Measurements from ENCODE around the gene INIP. TPM values are rescaled to one million over a fixed set of nuclear protein-coding genes. Genes with fewer than 3 reads are reported as not detected.
"Not testable (repeated sequence)": the region's sequence is repeated elsewhere in the genome, so short reads cannot be mapped to it uniquely, and the experiment has no call there.

The INIP gene
- total RNA-seq, 1 experiment from 2014 or later: 29.4 TPM

- DNase-seq (ENCODE audit: low read depth): no peak
Measured at GRCh38 chr9:112743216-112743836, 25.4 kb upstream of the INIP start.

- no peak for DNase-seq (ENCODE audit: low read depth)
Measured at GRCh38 chr9:112734892-112735291, 17.0 kb upstream of the INIP start.

GRCh38 chr9:112731971-112732370, 14.1 kb upstream of the INIP start:
- no peak for DNase-seq (ENCODE audit: low read depth)

DNA sequence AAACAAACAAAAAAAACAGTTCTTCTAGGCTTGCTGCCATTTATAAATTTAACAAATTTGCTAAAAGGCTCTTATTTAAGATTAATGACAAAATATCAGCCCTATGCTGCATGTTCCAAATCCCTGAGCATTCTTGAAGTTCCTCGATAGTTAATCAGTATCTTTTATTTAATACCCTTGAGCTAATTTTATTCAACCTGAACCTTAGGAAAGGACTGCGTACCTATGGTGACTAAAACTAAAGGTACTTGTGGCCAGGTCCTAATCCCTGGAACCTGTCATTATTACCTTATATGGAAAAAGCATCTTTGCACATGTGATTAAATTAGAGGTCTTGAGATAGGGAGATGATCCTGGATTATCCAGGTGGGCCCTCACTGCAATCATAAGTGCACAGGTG, 10.5 kb upstream of the INIP start:
- no peak for DNase-seq (ENCODE audit: low read depth)

DNA sequence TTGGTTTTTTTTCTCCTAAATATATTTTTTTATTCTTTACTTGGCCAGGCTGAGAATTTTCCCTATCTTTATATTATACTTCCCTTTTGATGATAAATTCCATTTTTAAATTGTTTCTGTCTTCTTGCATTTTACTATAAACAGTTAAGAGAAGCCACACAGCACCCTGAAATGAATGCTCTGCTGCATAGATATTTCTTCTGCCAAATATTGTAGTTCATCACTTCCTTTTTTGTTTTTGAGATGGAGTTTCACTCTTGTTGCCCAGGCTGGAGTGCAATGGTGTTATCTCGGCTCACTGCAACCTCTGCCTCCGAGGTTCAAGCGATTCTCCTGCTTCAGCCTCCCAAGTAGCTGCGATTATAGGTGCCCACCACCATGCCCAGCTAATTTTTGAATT, 8.5 kb upstream of the INIP start:
- no peak for DNase-seq (ENCODE audit: low read depth)

DNA sequence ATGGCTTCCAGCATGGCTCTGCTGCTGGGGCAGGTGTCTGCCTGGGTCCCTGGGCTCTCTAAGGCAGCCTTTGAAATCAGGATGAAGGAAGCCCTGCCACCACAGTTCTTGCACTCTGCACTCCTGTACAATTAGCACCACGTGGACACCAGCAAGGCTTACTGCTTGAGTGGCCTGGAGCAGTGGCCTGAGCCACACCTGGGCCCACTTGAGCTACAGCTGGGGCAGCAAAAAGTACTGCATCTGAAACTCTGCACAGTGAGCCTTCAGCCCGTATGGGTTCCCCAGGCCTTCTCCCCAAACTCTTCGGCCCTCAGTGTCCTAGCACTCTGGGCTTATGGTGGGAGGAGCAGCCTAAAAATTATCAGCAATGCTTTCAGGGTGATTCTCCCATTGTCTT, 8.0 kb upstream of the INIP start:
- no peak for DNase-seq (ENCODE audit: low read depth)

GRCh38 chr9:112722749-112723148, 4.8 kb upstream of the INIP start:
- DNase-seq (ENCODE audit: low read depth): not testable (repeated sequence)

- no peak for DNase-seq (ENCODE audit: low read depth)
Measured at GRCh38 chr9:112720113-112720780, 2.3 kb upstream of the INIP start.

- no peak for DNase-seq (ENCODE audit: low read depth)
Measured at GRCh38 chr9:112719696-112720095, 1.8 kb upstream of the INIP start.

DNA sequence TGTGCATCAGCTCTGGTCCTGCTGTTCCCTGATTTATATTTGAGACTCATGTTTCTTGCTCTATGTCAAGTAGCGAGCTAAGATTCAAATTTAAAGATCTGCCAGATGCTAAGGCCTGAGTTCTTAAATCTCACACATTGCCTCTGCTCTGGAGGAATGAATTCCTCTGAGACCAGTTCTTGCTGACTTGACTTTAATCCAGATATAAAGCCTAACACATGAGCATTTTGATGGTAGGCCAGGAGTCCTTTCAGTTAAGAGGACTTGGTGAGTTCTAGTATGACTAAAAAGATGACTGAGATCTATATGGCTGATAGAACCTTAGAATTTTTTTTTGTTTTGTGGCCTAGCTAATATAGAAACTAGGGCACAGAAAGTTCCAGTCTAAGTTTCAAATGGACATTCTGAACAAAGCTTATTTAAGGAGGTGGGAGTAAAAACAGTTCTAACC, 1.3 kb upstream of the INIP start:
- no peak for DNase-seq (ENCODE audit: low read depth)

GRCh38 chr9:112712678-112713077, 5.2 kb downstream of the INIP start:
- no peak for DNase-seq (ENCODE audit: low read depth)

DNA sequence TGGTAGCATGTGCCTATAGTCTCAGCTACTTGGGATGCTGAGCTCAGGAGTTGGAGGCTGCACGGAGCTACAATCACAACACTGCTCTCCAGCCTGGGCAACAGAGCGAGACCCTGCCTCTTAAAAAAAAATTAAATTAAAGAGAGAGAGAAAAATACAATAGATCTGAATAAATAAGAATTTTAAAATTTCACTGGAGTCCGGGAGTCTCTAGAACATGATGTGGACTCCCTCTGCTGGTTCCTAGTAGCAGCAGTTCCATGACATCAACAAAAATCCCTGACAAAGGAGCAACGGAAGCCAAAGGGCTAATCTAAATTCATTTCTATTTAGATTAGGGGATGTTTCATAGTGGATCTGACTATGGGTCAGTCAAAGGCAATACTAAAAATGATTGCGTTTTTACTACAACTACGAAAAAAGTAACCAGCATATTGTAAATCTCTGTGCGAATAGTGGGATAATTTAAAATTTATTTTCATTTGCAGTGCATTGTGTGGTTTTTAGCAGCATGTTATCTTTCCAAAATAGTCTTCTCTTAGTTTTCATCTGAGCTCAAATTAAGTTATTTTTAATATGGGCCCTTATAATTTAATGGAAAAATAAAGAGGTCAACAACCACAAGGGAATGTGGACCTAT, 6.7 kb downstream of the INIP start:
- DNase-seq (ENCODE audit: low read depth): peak; percentile 6

DNA sequence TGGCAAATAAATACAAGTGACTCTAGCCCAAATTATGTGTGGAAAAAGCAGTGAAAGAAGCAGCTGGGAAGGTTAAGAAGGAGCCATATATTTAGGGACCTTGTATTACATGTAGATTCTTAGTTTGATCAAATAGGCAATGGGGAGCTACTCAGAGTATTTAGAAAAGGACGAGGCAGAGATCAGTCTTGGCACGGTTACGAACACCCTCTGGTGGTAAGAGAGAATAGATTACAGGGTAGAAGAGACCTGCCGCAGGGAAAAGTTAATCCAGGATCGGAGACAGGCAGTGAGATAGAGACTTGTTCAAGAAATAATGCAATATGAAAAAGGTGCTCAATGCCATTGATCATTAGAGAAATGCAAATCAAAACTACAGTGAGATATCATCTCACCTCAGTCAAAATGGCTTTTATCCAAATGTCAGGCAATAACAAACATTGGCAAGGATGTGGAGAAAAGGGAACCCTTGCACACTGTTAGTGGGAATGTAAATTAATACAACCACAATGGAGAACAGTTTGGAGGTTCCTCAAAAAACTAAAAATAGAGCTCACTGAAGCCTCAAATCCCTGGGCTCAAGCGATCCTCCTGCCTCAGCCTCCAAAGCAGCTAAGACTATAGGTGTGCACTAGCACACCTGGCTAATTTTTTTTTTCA, 12.0 kb downstream of the INIP start:
- no peak for DNase-seq (ENCODE audit: low read depth)

DNA sequence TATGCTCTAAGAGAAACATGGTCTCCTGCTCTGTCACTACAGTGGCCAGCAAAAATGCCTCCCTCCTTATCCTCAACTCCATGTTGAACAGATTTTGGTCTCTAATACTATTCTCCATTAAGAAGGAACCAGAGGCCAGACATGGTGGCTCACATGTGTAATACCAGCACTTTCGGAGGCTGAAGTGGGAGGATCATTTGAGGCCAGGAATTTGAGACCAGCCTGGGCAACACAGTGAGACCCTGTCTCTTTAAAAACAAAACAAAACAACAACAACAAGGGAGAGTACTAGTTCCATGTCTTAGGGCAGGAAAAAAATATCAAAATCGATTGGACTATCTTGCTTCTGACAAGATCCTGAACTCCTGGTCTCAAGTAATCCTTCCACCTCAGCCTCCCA, 14.6 kb downstream of the INIP start:
- no peak for DNase-seq (ENCODE audit: low read depth)

- DNase-seq (ENCODE audit: low read depth): no peak
Measured at GRCh38 chr9:112700085-112700484, 17.8 kb downstream of the INIP start.

GRCh38 chr9:112699230-112699629, 18.7 kb downstream of the INIP start:
- no peak for DNase-seq (ENCODE audit: low read depth)

DNA sequence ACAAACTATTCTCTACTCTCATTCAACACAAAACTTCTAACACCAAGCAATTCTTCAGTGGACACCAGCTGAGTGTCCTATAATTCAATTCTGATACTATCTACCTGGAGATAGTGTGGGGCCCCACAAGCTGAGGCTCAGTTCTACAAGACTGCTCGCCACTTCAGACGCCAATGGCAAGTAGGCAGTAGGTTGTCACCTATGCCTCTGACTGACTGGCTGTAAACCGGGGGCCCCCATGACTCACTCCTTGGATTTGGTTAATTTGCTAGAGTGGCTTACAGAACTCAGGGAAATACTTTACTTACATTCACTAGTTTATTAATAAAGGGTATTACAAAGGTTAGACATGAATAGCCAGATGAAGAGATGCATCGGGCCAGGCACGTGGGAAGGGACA, 21.5 kb downstream of the INIP start:
- no peak for DNase-seq (ENCODE audit: low read depth)

DNA sequence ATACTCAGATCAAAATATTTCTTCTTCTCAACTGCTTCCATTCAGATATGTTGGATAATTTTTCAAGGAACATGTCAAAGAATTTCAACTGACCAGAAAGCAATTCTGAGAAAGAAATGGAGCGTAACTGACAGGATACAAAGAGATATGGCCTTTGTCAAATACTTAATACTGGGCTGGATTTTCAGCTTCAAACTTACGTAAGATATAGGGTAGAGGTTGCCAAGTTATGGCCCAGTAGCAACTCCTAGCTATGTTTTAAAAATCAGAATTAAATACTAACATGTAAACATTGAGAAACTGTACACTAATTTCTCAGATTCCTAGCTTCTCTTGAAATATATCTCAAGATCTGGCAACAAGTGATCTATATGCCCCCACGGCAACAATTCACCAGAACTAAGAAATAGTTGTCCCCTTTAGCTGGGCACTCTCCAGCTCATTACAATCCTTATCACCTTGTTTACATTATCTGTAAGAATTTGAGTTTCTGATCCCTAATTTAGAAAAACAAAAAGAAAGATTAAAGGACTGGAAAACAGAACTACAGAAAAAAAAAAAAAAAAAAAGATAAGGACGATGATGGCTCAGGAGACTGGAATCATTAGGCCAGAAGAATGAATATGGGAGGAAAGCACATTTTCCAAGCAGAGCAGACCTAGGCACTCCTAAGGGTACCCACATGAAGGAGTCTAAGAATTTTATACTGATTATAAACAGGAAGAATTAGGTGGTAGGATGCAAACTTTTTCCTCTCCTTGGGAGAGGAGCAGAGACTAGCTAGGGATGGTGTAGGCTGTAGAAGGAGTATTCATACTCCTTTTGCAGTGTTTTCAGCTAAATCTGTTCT, 23.0 kb downstream of the INIP start:
- DNase-seq (ENCODE audit: low read depth): no peak

GRCh38 chr9:112689161-112689740, 28.7 kb downstream of the INIP start:
- no peak for DNase-seq (ENCODE audit: low read depth)

DNA sequence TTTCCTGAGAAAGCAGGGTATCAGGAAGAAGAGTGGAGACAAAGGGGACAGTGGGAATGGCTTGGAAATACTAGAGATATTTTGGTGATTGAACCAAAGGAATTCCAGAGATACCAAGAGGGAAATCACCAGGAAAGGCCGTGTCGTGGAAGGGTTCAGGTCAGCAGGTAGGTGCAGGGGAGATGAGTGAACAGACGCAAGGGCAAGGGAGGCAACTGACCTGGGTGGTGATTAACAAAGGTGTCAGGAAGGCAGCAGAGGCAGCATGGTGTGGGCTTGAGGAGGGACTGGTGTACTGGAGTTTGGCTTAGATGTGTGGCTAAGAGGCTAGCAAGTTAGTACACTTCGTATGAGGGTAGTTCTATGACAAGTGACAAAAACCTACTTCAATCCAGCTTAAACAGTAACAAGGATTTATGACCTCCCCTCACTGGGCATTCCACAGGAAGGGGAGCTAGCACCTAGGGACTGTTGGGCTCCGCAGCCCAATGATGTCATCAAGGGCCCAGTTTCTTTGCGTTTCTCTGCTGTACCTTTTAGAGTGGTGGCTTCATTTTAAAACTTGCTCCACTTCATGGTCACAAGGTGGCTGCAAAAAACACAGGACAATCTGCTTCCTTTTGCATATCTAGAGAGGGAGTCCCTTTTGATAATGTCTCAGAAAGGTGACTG, 37.0 kb downstream of the INIP start:
- no peak for DNase-seq (ENCODE audit: low read depth)
